ENCODE results near the gene MAB21L2.
"Not testable (repeated sequence)": the region's sequence is repeated elsewhere in the genome, so short reads cannot be mapped to it uniquely, and the experiment has no call there.

MAB21L2 gene

GRCh38 chr4:150582146-150582872, at the start of gene MAB21L2:
Gene MAB21L2 (plus strand): TSS chr4:150582151. CDS start chr4:150583030, 879 bp downstream.
- DNase-seq (ENCODE audit: low read depth in 2 of 2) = no peak

GRCh38 chr4:150533673-150534072, 48.3 kb upstream of the MAB21L2 start:
- no peak for DNase-seq (ENCODE audit: low read depth in 2 of 2)

- no peak for DNase-seq (ENCODE audit: low read depth in 2 of 2)
Observed at GRCh38 chr4:150534818-150535217, 47.1 kb upstream of the MAB21L2 start.

- DNase-seq (ENCODE audit: low read depth in 2 of 2) = not testable (repeated sequence)
Observed at GRCh38 chr4:150537911-150538310, 44.0 kb upstream of the MAB21L2 start.

- DNase-seq (ENCODE audit: low read depth in 2 of 2) = no peak
Observed at GRCh38 chr4:150540536-150540935, 41.4 kb upstream of the MAB21L2 start.

- no peak for DNase-seq (ENCODE audit: low read depth in 2 of 2)
Observed at GRCh38 chr4:150540959-150541360, 41.0 kb upstream of the MAB21L2 start.

- DNase-seq (ENCODE audit: low read depth in 2 of 2) = no peak
Observed at GRCh38 chr4:150541681-150542080, 40.3 kb upstream of the MAB21L2 start.

- DNase-seq (ENCODE audit: low read depth in 2 of 2) = no peak
Observed at GRCh38 chr4:150543042-150543441, 38.9 kb upstream of the MAB21L2 start.

GRCh38 chr4:150546286-150546685, 35.7 kb upstream of the MAB21L2 start:
- DNase-seq (ENCODE audit: low read depth in 2 of 2) = no peak

GRCh38 chr4:150547154-150547838, 34.7 kb upstream of the MAB21L2 start:
- no peak for DNase-seq (ENCODE audit: low read depth in 2 of 2)

- not testable (repeated sequence) for DNase-seq (ENCODE audit: low read depth in 2 of 2)
Observed at GRCh38 chr4:150557811-150558210, 24.1 kb upstream of the MAB21L2 start.

GRCh38 chr4:150561143-150561737, 20.7 kb upstream of the MAB21L2 start:
- no peak for DNase-seq (ENCODE audit: low read depth in 2 of 2)

- DNase-seq (ENCODE audit: low read depth in 2 of 2) = no peak
Observed at GRCh38 chr4:150562250-150562649, 19.7 kb upstream of the MAB21L2 start.

GRCh38 chr4:150562751-150563150, 19.2 kb upstream of the MAB21L2 start:
- no peak for DNase-seq (ENCODE audit: low read depth in 2 of 2)

GRCh38 chr4:150564967-150565366, 17.0 kb upstream of the MAB21L2 start:
- DNase-seq (ENCODE audit: low read depth in 2 of 2) = not testable (repeated sequence)

- no peak for DNase-seq (ENCODE audit: low read depth in 2 of 2)
Observed at GRCh38 chr4:150567070-150567469, 14.9 kb upstream of the MAB21L2 start.

GRCh38 chr4:150569384-150569987, 12.5 kb upstream of the MAB21L2 start:
- DNase-seq (ENCODE audit: low read depth in 2 of 2) = no peak

GRCh38 chr4:150569998-150570535, 11.9 kb upstream of the MAB21L2 start:
- no peak for DNase-seq (ENCODE audit: low read depth in 2 of 2)

- DNase-seq (ENCODE audit: low read depth in 2 of 2) = no peak
Observed at GRCh38 chr4:150570862-150571261, 11.1 kb upstream of the MAB21L2 start.

GRCh38 chr4:150572704-150573504, 9.0 kb upstream of the MAB21L2 start:
- no peak for DNase-seq (ENCODE audit: low read depth in 2 of 2)

GRCh38 chr4:150573534-150573933, 8.4 kb upstream of the MAB21L2 start:
- DNase-seq (ENCODE audit: low read depth in 2 of 2) = no peak

All from stimulated activated CD8-positive, alpha-beta memory T cell treated with anti-CD3 and anti-CD28 coated beads, Interleukin-7, amount 100 ng/mL, for 1 hour (primary cell).